ENCODE measurements around the gene SLC44A1. TPM values are rescaled to one million over a fixed set of nuclear protein-coding genes. Genes with fewer than 3 reads are reported as not detected.

Gene SLC44A1
- total RNA-seq, 2 experiments from 2014 or later: 14.1 to 14.3 TPM

GRCh38 chr9:105330755-105331154 is 86.3 kb downstream of the SLC44A1 start:
- CTCF ChIA-PET: interaction anchor here (1.2 kb wide), 1 partner anchor 23 kb away, joined by 3 read pairs; no protein-coding TSS in a partner anchor
- Mint-ChIP-seq H3K27me3 (ENCODE audit: low read depth) (no peaks in the 10 kb centered on the region), H3K27ac (no peak overlapping the region), H3K9me3 (ENCODE audit: insufficient read depth) (no peaks in the 10 kb centered on the region), H3K4me1 (ENCODE audit: low read depth) (peaks cover 3% of the 10 kb centered on the region), H3K4me3 (no peak overlapping the region), H3K36me3 (ENCODE audit: low read depth) (no peaks in the 10 kb centered on the region)
- DNase-seq: no peak
- POLR2A ChIA-PET: no interaction called here
- no peak for ATAC-seq

GRCh38 chr9:105331160-105331559 is 86.7 kb downstream of the SLC44A1 start:
- ATAC-seq: no peak
- POLR2A ChIA-PET: no interaction called here
- CTCF ChIA-PET: interaction anchor here (1.2 kb wide), 1 partner anchor 23 kb away, joined by 3 read pairs; no protein-coding TSS in a partner anchor
- Mint-ChIP-seq H3K27me3 (ENCODE audit: low read depth) (no peaks in the 10 kb centered on the region), H3K36me3 (ENCODE audit: low read depth) (no peaks in the 10 kb centered on the region), H3K27ac (no peak overlapping the region), H3K4me3 (no peak overlapping the region), H3K9me3 (ENCODE audit: insufficient read depth) (no peaks in the 10 kb centered on the region), H3K4me1 (ENCODE audit: low read depth) (peaks cover 3% of the 10 kb centered on the region)
- no peak for DNase-seq

- Mint-ChIP-seq H3K4me1 (ENCODE audit: low read depth) (peaks cover 3% of the 10 kb centered on the region), H3K27ac (no peak overlapping the region), H3K9me3 (ENCODE audit: insufficient read depth) (no peaks in the 10 kb centered on the region), H3K36me3 (ENCODE audit: low read depth) (no peaks in the 10 kb centered on the region), H3K27me3 (ENCODE audit: low read depth) (no peaks in the 10 kb centered on the region), H3K4me3 (no peak overlapping the region)
- ATAC-seq: no peak
- ChIA-PET CTCF (interaction anchor here (1.2 kb wide), 1 partner anchor 24 kb away, joined by 3 read pairs; no protein-coding TSS in a partner anchor), POLR2A (no interaction called here)
- no peak for DNase-seq
Observed at GRCh38 chr9:105331755-105332154, 87.3 kb downstream of the SLC44A1 start.

- Mint-ChIP-seq H3K27me3 (ENCODE audit: low read depth) (no peaks in the 10 kb centered on the region), H3K36me3 (ENCODE audit: low read depth) (no peaks in the 10 kb centered on the region), H3K27ac (no peak overlapping the region), H3K4me1 (ENCODE audit: low read depth) (peaks cover 3% of the 10 kb centered on the region), H3K4me3 (no peak overlapping the region), H3K9me3 (ENCODE audit: insufficient read depth) (no peaks in the 10 kb centered on the region)
- no peak for ATAC-seq
- ChIA-PET CTCF (no interaction called here), POLR2A (no interaction called here)
- no peak for DNase-seq
Observed at GRCh38 chr9:105332471-105332870, 88.0 kb downstream of the SLC44A1 start.

DNA sequence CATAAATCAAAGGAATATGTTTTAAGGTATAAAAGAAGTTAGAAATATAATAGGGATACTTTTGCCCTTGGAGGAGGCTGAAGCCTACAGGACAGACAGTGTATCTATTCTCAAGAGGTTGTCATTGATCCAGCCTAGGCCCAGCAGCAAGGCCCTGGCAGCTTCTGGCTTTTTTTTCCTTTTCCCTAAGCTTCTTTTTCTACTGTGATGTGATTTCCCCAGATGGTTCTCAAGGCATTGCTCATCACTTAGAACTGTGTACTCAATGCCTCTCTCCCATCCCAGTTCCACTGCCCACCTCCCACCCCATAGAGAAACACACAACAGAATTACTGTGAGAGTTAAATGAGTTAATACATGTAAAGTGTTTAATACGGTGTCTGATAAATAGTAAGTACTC is 88.6 kb downstream of the SLC44A1 start:
- H3K9me3 Mint-ChIP-seq (ENCODE audit: insufficient read depth): no peaks in the 10 kb centered on the region
- peaks cover 3% of the 10 kb centered on the region for H3K4me1 Mint-ChIP-seq (ENCODE audit: low read depth)
- H3K4me3 Mint-ChIP-seq: no peak overlapping the region
- H3K27ac Mint-ChIP-seq: no peak overlapping the region
- no peaks in the 10 kb centered on the region for H3K36me3 Mint-ChIP-seq (ENCODE audit: low read depth)
- no peaks in the 10 kb centered on the region for H3K27me3 Mint-ChIP-seq (ENCODE audit: low read depth)
- DNase-seq: no peak
- CTCF ChIA-PET: no interaction called here
- no peak for ATAC-seq
- POLR2A ChIA-PET: no interaction called here

DNA sequence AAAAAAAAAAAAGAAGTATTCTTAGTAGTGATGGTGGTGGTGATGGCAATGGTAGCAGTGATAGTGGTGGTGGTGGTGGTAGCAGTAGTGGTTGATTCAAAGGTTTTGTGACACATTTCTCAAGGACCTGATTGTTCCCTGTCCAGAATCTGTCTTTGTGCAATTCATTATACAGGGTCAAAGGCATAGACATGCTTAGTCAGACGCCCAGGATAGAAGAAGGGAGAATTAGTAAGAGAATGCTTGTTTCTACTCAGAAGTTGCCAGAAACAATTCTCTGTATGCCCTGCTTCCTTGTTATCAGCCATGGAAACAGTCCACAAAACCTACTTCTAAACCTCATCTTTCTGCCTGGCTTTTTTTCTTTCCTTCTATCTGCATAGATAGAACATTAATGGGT is 89.4 kb downstream of the SLC44A1 start:
- no peaks in the 10 kb centered on the region for H3K9me3 Mint-ChIP-seq (ENCODE audit: insufficient read depth)
- H3K36me3 Mint-ChIP-seq (ENCODE audit: low read depth): no peaks in the 10 kb centered on the region
- ChIA-PET POLR2A (no interaction called here), CTCF (no interaction called here)
- DNase-seq: no peak
- no peak overlapping the region for H3K4me3 Mint-ChIP-seq
- ATAC-seq: no peak
- H3K27me3 Mint-ChIP-seq (ENCODE audit: low read depth): no peaks in the 10 kb centered on the region
- no peak overlapping the region for H3K27ac Mint-ChIP-seq
- peaks cover 3% of the 10 kb centered on the region for H3K4me1 Mint-ChIP-seq (ENCODE audit: low read depth)

DNA sequence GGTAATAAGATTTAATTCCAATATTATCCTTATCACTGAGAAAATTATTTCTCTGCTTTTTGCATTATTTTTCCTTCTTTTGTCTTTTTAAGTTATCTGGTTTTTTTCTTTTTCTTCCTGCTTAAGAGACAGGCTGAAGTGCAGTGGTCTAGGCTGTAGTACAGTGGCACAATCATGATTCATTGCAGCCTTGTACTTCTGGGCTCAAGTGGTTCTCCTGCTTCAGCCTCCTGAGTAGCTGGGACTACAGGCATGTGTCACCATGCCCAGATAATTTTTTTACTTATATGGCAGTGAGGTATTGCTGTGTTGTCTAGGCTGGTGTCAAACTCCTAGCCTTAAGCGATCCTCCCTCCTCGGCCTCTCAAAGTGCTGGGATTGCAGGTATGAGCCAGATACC is 93.9 kb downstream of the SLC44A1 start:
- peaks cover 25% of the 10 kb centered on the region for H3K4me1 Mint-ChIP-seq (ENCODE audit: low read depth)
- H3K36me3 Mint-ChIP-seq (ENCODE audit: low read depth): peaks cover 4% of the 10 kb centered on the region
- POLR2A ChIA-PET: no interaction called here
- H3K4me3 Mint-ChIP-seq: no peak overlapping the region
- H3K27me3 Mint-ChIP-seq (ENCODE audit: low read depth): no peaks in the 10 kb centered on the region
- no peak overlapping the region for H3K27ac Mint-ChIP-seq
- H3K9me3 Mint-ChIP-seq (ENCODE audit: insufficient read depth): no peaks in the 10 kb centered on the region
- CTCF ChIA-PET: no interaction called here
- DNase-seq (no peak), ATAC-seq (no peak)

DNA sequence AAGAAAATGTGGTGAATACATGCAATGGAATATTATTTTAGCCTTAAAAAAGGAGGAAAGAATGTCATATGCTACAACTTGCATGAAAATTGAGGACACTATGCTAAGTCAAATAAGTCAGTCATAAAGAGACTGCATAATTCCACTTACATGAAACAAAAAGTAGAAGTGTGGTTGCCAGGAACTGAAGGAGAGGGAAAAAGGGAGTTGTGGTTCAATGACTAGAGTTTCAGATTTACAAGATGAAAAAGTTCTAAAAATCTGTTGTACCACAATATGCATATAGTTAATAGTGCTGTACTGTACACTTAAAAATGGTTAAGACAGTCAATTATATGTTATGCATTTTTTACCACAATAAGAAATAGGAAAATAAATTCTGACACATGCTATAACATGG is 95.4 kb downstream of the SLC44A1 start:
- CTCF ChIA-PET: no interaction called here
- H3K27me3 Mint-ChIP-seq (ENCODE audit: low read depth): no peaks in the 10 kb centered on the region
- POLR2A ChIA-PET: no interaction called here
- ATAC-seq (no peak), DNase-seq (no peak)
- no peak overlapping the region for H3K27ac Mint-ChIP-seq
- H3K4me1 Mint-ChIP-seq (ENCODE audit: low read depth): peaks cover 22% of the 10 kb centered on the region
- H3K36me3 Mint-ChIP-seq (ENCODE audit: low read depth): peaks cover 4% of the 10 kb centered on the region
- no peaks in the 10 kb centered on the region for H3K9me3 Mint-ChIP-seq (ENCODE audit: insufficient read depth)
- H3K4me3 Mint-ChIP-seq: no peak overlapping the region

- peak overlapping the region; percentile 31 for H3K27ac Mint-ChIP-seq
- ATAC-seq: peak; percentile 83
- H3K36me3 Mint-ChIP-seq (ENCODE audit: low read depth): peaks cover 4% of the 10 kb centered on the region
- peak overlapping the region; percentile 26 for H3K4me3 Mint-ChIP-seq
- H3K9me3 Mint-ChIP-seq (ENCODE audit: insufficient read depth): no peaks in the 10 kb centered on the region
- POLR2A ChIA-PET: no interaction called here
- DNase-seq: no peak
- peaks cover 22% of the 10 kb centered on the region for H3K4me1 Mint-ChIP-seq (ENCODE audit: low read depth)
- CTCF ChIA-PET: no interaction called here
- H3K27me3 Mint-ChIP-seq (ENCODE audit: low read depth): no peaks in the 10 kb centered on the region
Observed at GRCh38 chr9:105341434-105342146, 97.1 kb downstream of the SLC44A1 start.

GRCh38 chr9:105342147-105342505 is 97.7 kb downstream of the SLC44A1 start:
- Mint-ChIP-seq H3K27ac (peak overlapping the region; percentile 35), H3K27me3 (ENCODE audit: low read depth) (no peaks in the 10 kb centered on the region), H3K36me3 (ENCODE audit: low read depth) (peaks cover 4% of the 10 kb centered on the region), H3K4me1 (ENCODE audit: low read depth) (peaks cover 22% of the 10 kb centered on the region), H3K4me3 (peak overlapping the region; percentile 26), H3K9me3 (ENCODE audit: insufficient read depth) (no peaks in the 10 kb centered on the region)
- no peak for DNase-seq
- peak; percentile 30 for ATAC-seq
- POLR2A ChIA-PET: no interaction called here
- CTCF ChIA-PET: no interaction called here

GRCh38 chr9:105344283-105344682 is 99.8 kb downstream of the SLC44A1 start:
- Mint-ChIP-seq H3K4me1 (ENCODE audit: low read depth) (peaks cover 22% of the 10 kb centered on the region), H3K27me3 (ENCODE audit: low read depth) (peaks cover 1% of the 10 kb centered on the region), H3K9me3 (ENCODE audit: insufficient read depth) (no peaks in the 10 kb centered on the region), H3K4me3 (no peak overlapping the region), H3K36me3 (ENCODE audit: low read depth) (peaks cover 4% of the 10 kb centered on the region), H3K27ac (no peak overlapping the region)
- ChIA-PET CTCF (interaction anchor here (1.3 kb wide), 1 partner anchor 16 kb away, joined by 4 read pairs; no protein-coding TSS in a partner anchor), POLR2A (no interaction called here)
- no peak for ATAC-seq
- DNase-seq: no peak

DNA sequence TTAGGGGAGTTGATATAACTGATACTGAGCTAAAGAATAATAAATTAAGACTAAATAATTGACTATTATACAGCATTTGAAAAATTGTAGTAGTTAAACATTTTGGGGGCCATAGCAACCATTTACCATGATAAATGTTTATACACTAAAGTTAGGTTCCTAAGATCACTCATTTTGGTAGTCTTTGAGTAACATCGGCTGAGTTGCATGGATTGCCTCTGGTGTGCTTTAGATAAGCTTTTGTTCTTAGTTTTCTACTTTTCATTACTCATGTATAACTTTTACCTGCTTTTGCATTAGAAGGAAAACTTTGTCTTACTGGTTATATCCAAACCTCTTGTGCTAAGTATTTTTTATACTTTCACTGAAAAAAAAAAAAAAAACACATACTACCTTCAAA is 101.2 kb downstream of the SLC44A1 start:
- Mint-ChIP-seq H3K4me3 (no peak overlapping the region), H3K27ac (no peak overlapping the region), H3K9me3 (ENCODE audit: insufficient read depth) (no peaks in the 10 kb centered on the region), H3K27me3 (ENCODE audit: low read depth) (peaks cover 1% of the 10 kb centered on the region), H3K36me3 (ENCODE audit: low read depth) (no peaks in the 10 kb centered on the region), H3K4me1 (ENCODE audit: low read depth) (peaks cover 15% of the 10 kb centered on the region)
- DNase-seq (no peak), ATAC-seq (no peak)
- CTCF ChIA-PET: interaction anchor here (0.5 kb wide), 1 partner anchor 1945 kb away, joined by 3 read pairs; no protein-coding TSS in a partner anchor
- POLR2A ChIA-PET: no interaction called here

DNA sequence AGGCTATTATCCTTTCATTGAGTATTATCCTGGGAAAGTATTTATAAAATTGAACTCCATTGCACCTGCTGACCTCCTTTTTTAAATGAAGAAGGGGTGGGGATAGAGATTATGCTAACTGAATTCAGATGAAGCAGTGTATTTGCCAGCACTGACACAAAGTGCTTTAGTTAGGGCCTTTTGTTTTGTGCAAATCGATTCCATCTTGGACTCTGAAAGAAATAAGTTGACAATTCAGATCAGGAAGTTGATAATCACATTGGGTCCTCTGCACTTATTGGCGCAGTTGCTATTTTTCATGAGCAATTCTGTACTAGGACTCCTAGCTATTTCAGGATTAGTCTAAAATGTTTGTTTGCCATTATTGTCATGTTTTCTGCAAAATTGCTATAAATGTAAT is 101.8 kb downstream of the SLC44A1 start:
- ATAC-seq (no peak), DNase-seq (no peak)
- H3K4me3 Mint-ChIP-seq: no peak overlapping the region
- POLR2A ChIA-PET: no interaction called here
- peaks cover 1% of the 10 kb centered on the region for H3K27me3 Mint-ChIP-seq (ENCODE audit: low read depth)
- CTCF ChIA-PET: interaction anchor here (1.1 to 1.5 kb wide), 3 partner anchors 9 to 69 kb away, joined by 4 to 5 read pairs (median 4); no protein-coding TSS in a partner anchor
- H3K27ac Mint-ChIP-seq: no peak overlapping the region
- peaks cover 15% of the 10 kb centered on the region for H3K4me1 Mint-ChIP-seq (ENCODE audit: low read depth)
- no peaks in the 10 kb centered on the region for H3K9me3 Mint-ChIP-seq (ENCODE audit: insufficient read depth)
- H3K36me3 Mint-ChIP-seq (ENCODE audit: low read depth): no peaks in the 10 kb centered on the region
